DOHH2 (cell line): ENCODE data around the gene EHMT2.

Experiments
- H3F3A ChIP-seq: fragments of 200-600 bp; sonication (generic), shearing (Covaris generic); 2 replicates; pipeline ENCODE4 v1.6.0; 2016; ENCODE audit warnings: antibody characterized with exemption, mild to moderate bottlenecking; ENCODE audit not compliant: control insufficient read depth, insufficient read depth
- H3K27ac ChIP-seq: fragments of 200-600 bp; sonication (generic); 2 replicates; pipeline ENCODE4 v1.5.1; 2014; ENCODE audit warnings: low read depth, mild to moderate bottlenecking, low read length, moderate library complexity
- H3K27me3 ChIP-seq: fragments of 200-600 bp; sonication (generic); 2 replicates; pipeline ENCODE4 v1.6.1; 2014; ENCODE audit warnings: mild to moderate bottlenecking, low read length, mixed read lengths; ENCODE audit not compliant: control insufficient read depth
- H3K36me3 ChIP-seq: fragments of 200-600 bp; sonication (generic); 2 replicates; pipeline ENCODE4 v1.6.1; 2014; ENCODE audit warnings: mild to moderate bottlenecking, low read length, moderate library complexity, mixed read lengths; ENCODE audit not compliant: control insufficient read depth
- H3K4me1 ChIP-seq: fragments of 200-600 bp; sonication (generic); 2 replicates; pipeline ENCODE4 v1.6.1; 2014; ENCODE audit warnings: mild to moderate bottlenecking, low read length, mixed read lengths; ENCODE audit not compliant: control insufficient read depth
- H3K4me2 ChIP-seq: fragments of 200-600 bp; sonication (generic); 2 replicates; pipeline ENCODE4 v1.6.0; 2014; ENCODE audit warnings: mild to moderate bottlenecking, low read length, moderate library complexity
- H3K4me3 ChIP-seq: fragments of 200-600 bp; sonication (generic); 2 replicates; pipeline ENCODE4 v1.5.1; 2014; ENCODE audit warnings: mild to moderate bottlenecking, low read length, mixed read lengths
- H3K79me2 ChIP-seq: fragments of 200-600 bp; sonication (generic); 2 replicates; pipeline ENCODE4 v1.6.1; 2014; ENCODE audit warnings: mild to moderate bottlenecking, low read length, mixed read lengths; ENCODE audit not compliant: control insufficient read depth
- H3K9me2 ChIP-seq: fragments of 200-600 bp; sonication (generic); replicated peaks from 2 replicates; pipeline ENCODE4 v1.6.1; 2014; ENCODE audit warnings: mild to moderate bottlenecking, low read length, mixed read lengths; ENCODE audit not compliant: control insufficient read depth
- H3K9me3 ChIP-seq: fragments of 200-600 bp; sonication (generic); 2 replicates; pipeline ENCODE4 v1.6.1; 2014; ENCODE audit warnings: antibody characterized with exemption, low read length, mixed read lengths; ENCODE audit not compliant: control insufficient read depth, insufficient read depth
- H4K20me1 ChIP-seq: fragments of 200-600 bp; sonication (generic); 2 replicates; pipeline ENCODE4 v1.6.0; 2014; ENCODE audit warnings: low read depth, mild to moderate bottlenecking, antibody characterized with exemption, low read length, moderate library complexity; ENCODE audit not compliant: control insufficient read depth, insufficient read depth
- EZH2phosphoT487 ChIP-seq: fragments of 200-600 bp; sonication (generic); IDR thresholded peaks from 2 replicates; pipeline ENCODE4 v1.6.1; 2017; ENCODE audit warnings: borderline replicate concordance, mild to moderate bottlenecking, antibody characterized with exemption, low read length, moderate library complexity, mixed read lengths
- TF ChIP-seq, protein P1 (sequence below): fragments of 200-600 bp; sonication (generic); IDR thresholded peaks from one replicate; pipeline ENCODE4 v1.5.1; 2014; ENCODE audit warnings: antibody characterized with exemption, mild to moderate bottlenecking, low read depth, low read length; ENCODE audit not compliant: poor library complexity, severe bottlenecking

The EHMT2 gene

DNA sequence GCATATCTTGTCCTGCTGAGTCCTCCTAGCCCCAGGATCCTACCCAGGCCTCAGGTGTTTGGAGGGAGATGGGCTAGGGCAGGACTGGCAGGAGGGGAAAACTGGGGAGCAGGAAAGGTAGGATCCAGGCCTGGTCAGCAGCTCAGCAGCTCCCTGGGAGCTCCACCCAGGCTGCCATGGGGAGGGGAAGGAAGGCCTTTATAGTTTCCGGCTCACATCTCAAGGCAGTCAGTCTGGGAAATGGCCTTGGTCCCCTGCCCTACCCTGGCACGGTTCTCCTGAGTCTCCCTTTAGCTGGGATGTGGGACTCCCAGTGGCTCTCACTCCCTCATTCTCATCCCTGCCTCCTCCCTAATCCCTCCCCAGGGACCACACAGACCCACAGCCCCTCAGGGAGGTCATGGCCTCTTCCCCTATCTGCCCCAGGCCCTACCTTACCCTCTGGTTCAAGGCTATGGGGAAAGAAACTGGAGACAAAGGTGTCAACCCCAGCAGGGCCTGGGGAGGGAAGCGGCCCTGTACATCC lies 20.3 kb downstream of the EHMT2 start:
- H3K79me2 ChIP-seq, result no peaks in the 10 kb centered on the region
- no peak overlapping the region for H3K4me2 ChIP-seq
- H3K9me3 ChIP-seq, result no peaks in the 10 kb centered on the region

DNA sequence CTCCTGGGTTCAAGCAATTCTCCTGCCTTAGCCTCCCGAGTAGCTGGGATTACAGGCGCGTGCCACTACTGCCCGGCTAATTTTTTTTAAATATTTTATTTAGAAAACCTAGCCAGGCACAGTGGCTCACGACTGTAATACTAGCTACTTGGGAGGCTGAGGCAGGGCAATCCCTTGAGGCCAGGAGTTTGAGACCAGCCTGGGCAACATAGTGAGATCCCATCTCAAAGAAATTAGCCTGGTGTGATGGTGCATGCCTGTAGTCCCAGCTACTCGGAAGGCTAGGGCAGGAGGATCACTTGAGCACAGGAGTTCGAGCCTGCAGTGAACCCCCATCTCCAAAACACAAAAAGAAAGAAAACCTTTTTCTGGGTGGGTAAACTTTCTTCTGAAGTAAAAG lies 21.1 kb downstream of the EHMT2 start:
- Histone ChIP-seq H4K20me1 (no peaks in the 10 kb centered on the region), H3K36me3 (peaks cover 19% of the 10 kb centered on the region)

More for the DNA sequence above, 20.3 kb downstream of the EHMT2 start:
- no peaks in the 10 kb centered on the region for H3K27me3 ChIP-seq
- H3K4me1 ChIP-seq, result peaks cover 11% of the 10 kb centered on the region
- no peak for TF ChIP-seq EZH2phosphoT487
- TF ChIP-seq, protein P1, sequence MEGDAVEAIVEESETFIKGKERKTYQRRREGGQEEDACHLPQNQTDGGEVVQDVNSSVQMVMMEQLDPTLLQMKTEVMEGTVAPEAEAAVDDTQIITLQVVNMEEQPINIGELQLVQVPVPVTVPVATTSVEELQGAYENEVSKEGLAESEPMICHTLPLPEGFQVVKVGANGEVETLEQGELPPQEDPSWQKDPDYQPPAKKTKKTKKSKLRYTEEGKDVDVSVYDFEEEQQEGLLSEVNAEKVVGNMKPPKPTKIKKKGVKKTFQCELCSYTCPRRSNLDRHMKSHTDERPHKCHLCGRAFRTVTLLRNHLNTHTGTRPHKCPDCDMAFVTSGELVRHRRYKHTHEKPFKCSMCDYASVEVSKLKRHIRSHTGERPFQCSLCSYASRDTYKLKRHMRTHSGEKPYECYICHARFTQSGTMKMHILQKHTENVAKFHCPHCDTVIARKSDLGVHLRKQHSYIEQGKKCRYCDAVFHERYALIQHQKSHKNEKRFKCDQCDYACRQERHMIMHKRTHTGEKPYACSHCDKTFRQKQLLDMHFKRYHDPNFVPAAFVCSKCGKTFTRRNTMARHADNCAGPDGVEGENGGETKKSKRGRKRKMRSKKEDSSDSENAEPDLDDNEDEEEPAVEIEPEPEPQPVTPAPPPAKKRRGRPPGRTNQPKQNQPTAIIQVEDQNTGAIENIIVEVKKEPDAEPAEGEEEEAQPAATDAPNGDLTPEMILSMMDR, result no peak
- peaks cover 23% of the 10 kb centered on the region for H3K36me3 ChIP-seq
- no peaks in the 10 kb centered on the region for H3K9me2 ChIP-seq
- H3K27ac ChIP-seq, result no peak overlapping the region
- H3F3A ChIP-seq, result no peaks in the 10 kb centered on the region
- no peak overlapping the region for H3K4me3 ChIP-seq
- H4K20me1 ChIP-seq, result no peaks in the 10 kb centered on the region

DNA sequence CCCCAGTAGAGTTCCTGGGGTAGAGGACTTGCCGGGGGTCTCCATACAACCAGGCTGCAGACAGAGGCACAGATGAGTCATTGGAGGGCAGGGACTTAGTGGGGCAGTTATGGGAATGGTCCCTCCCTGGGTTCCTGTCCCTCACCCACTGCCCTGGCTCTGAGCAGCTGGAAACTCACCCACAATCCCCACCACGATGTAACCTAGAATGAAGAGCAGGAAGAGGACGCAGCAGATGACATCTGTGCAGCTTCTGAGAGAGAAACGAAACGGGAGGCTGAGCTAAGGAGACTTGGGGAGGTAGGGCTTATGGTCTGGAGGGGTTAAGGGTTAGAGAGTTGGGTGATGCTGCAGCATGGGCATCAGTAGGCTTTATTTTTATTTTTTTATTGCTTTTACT lies 21.6 kb downstream of the EHMT2 start:
- Histone ChIP-seq H3F3A (no peaks in the 10 kb centered on the region), H4K20me1 (no peaks in the 10 kb centered on the region), H3K4me2 (no peak overlapping the region), H3K27me3 (no peaks in the 10 kb centered on the region), H3K9me2 (no peaks in the 10 kb centered on the region), H3K9me3 (no peaks in the 10 kb centered on the region), H3K4me3 (no peak overlapping the region), H3K79me2 (no peaks in the 10 kb centered on the region), H3K27ac (no peak overlapping the region), H3K4me1 (peaks cover 11% of the 10 kb centered on the region), H3K36me3 (peaks cover 14% of the 10 kb centered on the region)
- TF ChIP-seq, protein P1, result no peak
- no peak for TF ChIP-seq EZH2phosphoT487

More for the DNA sequence above, 21.1 kb downstream of the EHMT2 start:
- H3K4me2 ChIP-seq, result no peak overlapping the region
- no peak overlapping the region for H3K4me3 ChIP-seq
- peaks cover 11% of the 10 kb centered on the region for H3K4me1 ChIP-seq
- H3K27me3 ChIP-seq, result no peaks in the 10 kb centered on the region
- TF ChIP-seq EZH2phosphoT487, result no peak
- no peaks in the 10 kb centered on the region for H3K79me2 ChIP-seq
- no peak overlapping the region for H3K27ac ChIP-seq
- no peaks in the 10 kb centered on the region for H3F3A ChIP-seq
- no peaks in the 10 kb centered on the region for H3K9me2 ChIP-seq
- H3K9me3 ChIP-seq, result no peaks in the 10 kb centered on the region

DNA sequence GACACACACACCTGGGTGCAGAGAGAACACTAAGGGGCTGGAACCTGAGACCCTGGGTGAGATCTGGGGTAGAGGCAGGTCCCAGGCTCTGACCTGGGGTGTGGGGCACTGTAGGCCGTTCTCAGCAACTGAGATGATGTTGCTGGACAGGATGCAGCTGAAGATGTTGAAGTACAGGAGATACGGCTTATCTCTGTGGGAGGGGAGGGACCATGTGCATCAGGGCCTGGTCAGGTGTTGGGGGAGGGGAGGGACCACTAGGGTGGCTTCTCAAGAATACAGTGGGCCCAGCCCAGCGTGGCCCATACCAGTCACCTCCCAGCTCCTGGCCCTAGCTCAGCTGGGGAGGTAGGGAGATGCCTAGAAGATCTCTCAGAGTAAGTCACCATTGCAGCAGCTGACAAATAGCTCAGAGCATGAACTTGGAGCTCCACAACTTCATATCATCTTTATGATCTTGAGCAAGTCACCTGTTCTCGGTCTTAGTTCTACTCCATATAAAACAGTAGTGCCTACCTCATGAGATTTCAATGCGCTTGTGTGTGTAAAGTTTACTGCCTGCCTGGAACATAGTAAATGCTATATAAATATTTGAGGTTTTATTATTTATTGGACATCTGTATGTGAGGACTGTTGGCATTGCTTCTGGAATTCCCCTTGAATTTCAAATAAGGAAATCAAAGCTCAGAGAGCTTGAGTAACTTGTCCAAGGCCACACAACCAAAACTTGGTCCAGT lies 22.5 kb downstream of the EHMT2 start:
- no peaks in the 10 kb centered on the region for H3K27me3 ChIP-seq
- no peaks in the 10 kb centered on the region for H3K9me3 ChIP-seq
- no peak overlapping the region for H3K4me2 ChIP-seq
- H4K20me1 ChIP-seq, result no peaks in the 10 kb centered on the region
- no peak overlapping the region for H3K27ac ChIP-seq
- no peak overlapping the region for H3K4me3 ChIP-seq
- no peaks in the 10 kb centered on the region for H3F3A ChIP-seq
- peaks cover 5% of the 10 kb centered on the region for H3K36me3 ChIP-seq
- H3K9me2 ChIP-seq, result no peaks in the 10 kb centered on the region
- TF ChIP-seq EZH2phosphoT487, result no peak
- TF ChIP-seq, protein P1, result no peak
- H3K79me2 ChIP-seq, result no peaks in the 10 kb centered on the region
- H3K4me1 ChIP-seq, result peaks cover 11% of the 10 kb centered on the region
